Measurements from ENCODE around the gene MB21D2. TPM values are rescaled to one million over a fixed set of nuclear protein-coding genes. Genes with fewer than 3 reads are reported as not detected.

The MB21D2 gene
- total RNA-seq, 4 donors from 2014 or later = 5.0 to 21.8 (median 11.9) TPM

GRCh38 chr3:192747145-192747544 lies 170.5 kb downstream of the MB21D2 start:
- no peak for DNase-seq
- TF ChIP-seq, protein P1, sequence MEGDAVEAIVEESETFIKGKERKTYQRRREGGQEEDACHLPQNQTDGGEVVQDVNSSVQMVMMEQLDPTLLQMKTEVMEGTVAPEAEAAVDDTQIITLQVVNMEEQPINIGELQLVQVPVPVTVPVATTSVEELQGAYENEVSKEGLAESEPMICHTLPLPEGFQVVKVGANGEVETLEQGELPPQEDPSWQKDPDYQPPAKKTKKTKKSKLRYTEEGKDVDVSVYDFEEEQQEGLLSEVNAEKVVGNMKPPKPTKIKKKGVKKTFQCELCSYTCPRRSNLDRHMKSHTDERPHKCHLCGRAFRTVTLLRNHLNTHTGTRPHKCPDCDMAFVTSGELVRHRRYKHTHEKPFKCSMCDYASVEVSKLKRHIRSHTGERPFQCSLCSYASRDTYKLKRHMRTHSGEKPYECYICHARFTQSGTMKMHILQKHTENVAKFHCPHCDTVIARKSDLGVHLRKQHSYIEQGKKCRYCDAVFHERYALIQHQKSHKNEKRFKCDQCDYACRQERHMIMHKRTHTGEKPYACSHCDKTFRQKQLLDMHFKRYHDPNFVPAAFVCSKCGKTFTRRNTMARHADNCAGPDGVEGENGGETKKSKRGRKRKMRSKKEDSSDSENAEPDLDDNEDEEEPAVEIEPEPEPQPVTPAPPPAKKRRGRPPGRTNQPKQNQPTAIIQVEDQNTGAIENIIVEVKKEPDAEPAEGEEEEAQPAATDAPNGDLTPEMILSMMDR (IDR thresholded peaks at IDR 0.05) = no peak
- TF ChIP-seq POLR2A (IDR thresholded peaks at IDR 0.05) = no peak
- Histone ChIP-seq H3K27me3 (no peaks in the 10 kb centered on the region), H3K27ac (no peak overlapping the region), H3K36me3 (no peaks in the 10 kb centered on the region), H3K9me3 (no peaks in the 10 kb centered on the region), H3K4me1 (no peaks in the 10 kb centered on the region), H3K4me3 (no peak overlapping the region)
- intact Hi-C loops (cut with DNase I; ENCODE audit: low total_unique reads) = no loop called here

Other genes with a start within 250 kb of the MB21D2 start
- 1 to 10 TPM in 3 of 4 donors, not detected in 1; 1.0 to 4.4 (median 1.3) TPM for gene FGF12, start 190.3 kb downstream of the MB21D2 start, total RNA-seq